Left lung (tissue), 10 donors: Measurements from ENCODE around the gene CMSS1. TPM values are rescaled to one million over a fixed set of nuclear protein-coding genes. Genes with fewer than 3 reads are reported as not detected.

Source experiments
- ATAC-seq: fragments of 200-7000 bp; cut with Tn5 transposase; one replicate; pipeline ENCODE4 v1.9.1; 2020; ENCODE audit warnings: moderate library complexity
- DNase-seq, 4 donors: peaks; one replicate each; pipeline ENCODE4 v3.0.0-alpha.2; 2013 to 2020
- H3K27ac ChIP-seq, 2 donors: fragments of 200-600 bp; sonication (generic) in 1 of 2; one replicate each; pipeline versions ENCODE4 v1.5.0 to v1.8.0; 2020 to 2021
- H3K27me3 ChIP-seq, 2 donors: fragments of 200-600 bp; sonication (generic) in 1 of 2; one replicate each; pipeline versions ENCODE4 v1.5.0 to v1.8.0; 2020 to 2021
- H3K36me3 ChIP-seq, 2 donors: fragments of 200-600 bp; sonication (generic) in 1 of 2; one replicate each; pipeline versions ENCODE4 v1.5.0 to v1.8.0; 2020 to 2021
- H3K4me1 ChIP-seq, 2 donors: fragments of 200-600 bp; one replicate each; pipeline ENCODE4 v1.8.0; 2021
- H3K4me3 ChIP-seq, 2 donors: fragments of 200-600 bp; sonication (generic) in 1 of 2; one replicate each; pipeline versions ENCODE4 v1.5.0 to v1.8.0; 2020 to 2021; ENCODE audit warnings: mild to moderate bottlenecking in 1 of 2
- H3K9me3 ChIP-seq, 2 donors: fragments of 200-600 bp; sonication (generic) in 1 of 2; one replicate each; pipeline versions ENCODE4 v1.5.0 to v1.8.0; 2020 to 2021
- intact Hi-C, 2 donors: fragments of 100-400 bp; cut with DNase I; formaldehyde crosslinking; loops; one replicate each; pipeline versions ENCODE4 v1.11.2 to v1.14.2; 2022
- polyA plus RNA-seq, 6 donors: library from polyadenylated mRNA; unstranded; fragments of 120-200 nt; gene quantifications; one replicate each; pipeline ENCODE4 v1.2.1, GENCODE V29; 2013; ENCODE audit not compliant: insufficient read length in 6 of 6
- total RNA-seq, 2 donors: library from RNA; stranded (reverse); fragmentation: NEBNext Ultra II Directional; extraction: Animal tissue kit (Norgen Biotek cat#: 25700); gene quantifications; one replicate each; pipeline ENCODE4 v1.2.1, GENCODE V29; 2021
- TF ChIP-seq, protein P1 (sequence below), 2 donors: fragments of 200-600 bp; sonication (generic) in 1 of 2; IDR thresholded peaks; one replicate each; pipeline versions ENCODE4 v1.5.0 to v1.8.0; 2021; ENCODE audit warnings: antibody characterized with exemption in 2 of 2
- donor health status: DM: no; HTN: yes; CAD: no.
- donor health status: DM: no; HTN: no; CAD: no.

The CMSS1 gene
- total and polyA plus RNA-seq, 8 donors: 13.4 to 51.0 (median 41.8) TPM

DNA sequence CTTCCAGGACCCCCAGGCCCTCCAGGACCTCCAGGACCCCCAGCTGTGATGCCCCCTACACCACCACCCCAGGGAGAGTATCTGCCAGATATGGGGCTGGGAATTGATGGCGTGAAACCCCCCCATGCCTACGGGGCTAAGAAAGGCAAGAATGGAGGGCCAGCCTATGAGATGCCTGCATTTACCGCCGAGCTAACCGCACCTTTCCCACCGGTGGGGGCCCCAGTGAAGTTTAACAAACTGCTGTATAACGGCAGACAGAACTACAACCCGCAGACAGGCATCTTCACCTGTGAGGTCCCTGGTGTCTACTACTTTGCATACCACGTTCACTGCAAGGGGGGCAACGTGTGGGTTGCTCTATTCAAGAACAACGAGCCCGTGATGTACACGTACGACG, 22.1 kb upstream of the CMSS1 start:
- intact Hi-C loops: no loop called here
- no peak for DNase-seq
- no peak overlapping the region for H3K27ac ChIP-seq
- H3K27me3 ChIP-seq: no peaks in the 10 kb centered on the region
- TF ChIP-seq, protein P1, sequence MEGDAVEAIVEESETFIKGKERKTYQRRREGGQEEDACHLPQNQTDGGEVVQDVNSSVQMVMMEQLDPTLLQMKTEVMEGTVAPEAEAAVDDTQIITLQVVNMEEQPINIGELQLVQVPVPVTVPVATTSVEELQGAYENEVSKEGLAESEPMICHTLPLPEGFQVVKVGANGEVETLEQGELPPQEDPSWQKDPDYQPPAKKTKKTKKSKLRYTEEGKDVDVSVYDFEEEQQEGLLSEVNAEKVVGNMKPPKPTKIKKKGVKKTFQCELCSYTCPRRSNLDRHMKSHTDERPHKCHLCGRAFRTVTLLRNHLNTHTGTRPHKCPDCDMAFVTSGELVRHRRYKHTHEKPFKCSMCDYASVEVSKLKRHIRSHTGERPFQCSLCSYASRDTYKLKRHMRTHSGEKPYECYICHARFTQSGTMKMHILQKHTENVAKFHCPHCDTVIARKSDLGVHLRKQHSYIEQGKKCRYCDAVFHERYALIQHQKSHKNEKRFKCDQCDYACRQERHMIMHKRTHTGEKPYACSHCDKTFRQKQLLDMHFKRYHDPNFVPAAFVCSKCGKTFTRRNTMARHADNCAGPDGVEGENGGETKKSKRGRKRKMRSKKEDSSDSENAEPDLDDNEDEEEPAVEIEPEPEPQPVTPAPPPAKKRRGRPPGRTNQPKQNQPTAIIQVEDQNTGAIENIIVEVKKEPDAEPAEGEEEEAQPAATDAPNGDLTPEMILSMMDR (IDR thresholded peaks at IDR 0.05): no peak
- H3K9me3 ChIP-seq: no peaks in the 10 kb centered on the region
- ATAC-seq: no peak
- H3K36me3 ChIP-seq: no peaks in the 10 kb centered on the region
- no peak overlapping the region for H3K4me3 ChIP-seq
- H3K4me1 ChIP-seq: no peaks in the 10 kb centered on the region

DNA sequence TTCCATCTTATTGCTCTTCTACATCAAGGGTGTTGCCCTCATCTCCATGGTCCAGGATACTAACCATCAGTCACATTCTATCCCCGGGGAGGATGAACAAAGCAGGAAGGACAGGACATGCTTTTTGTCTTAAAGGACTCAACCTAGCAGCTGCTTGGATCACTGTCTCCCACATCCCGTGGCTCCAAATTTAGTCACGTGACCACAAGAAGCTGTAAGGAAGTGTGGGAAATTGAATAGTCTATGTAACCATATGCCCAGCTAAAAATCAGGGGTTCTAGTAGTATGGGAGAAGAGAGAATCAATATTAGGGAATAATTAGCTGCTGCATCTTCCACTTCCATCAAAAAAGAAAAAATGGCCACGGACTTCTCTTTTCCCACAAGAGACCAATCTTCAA, 18.2 kb upstream of the CMSS1 start:
- TF ChIP-seq, protein P1 (IDR thresholded peaks at IDR 0.05): no peak
- Histone ChIP-seq H3K27ac (no peak overlapping the region), H3K27me3 (no peaks in the 10 kb centered on the region), H3K36me3 (no peaks in the 10 kb centered on the region), H3K9me3 (peaks cover 0 to 3% of the 10 kb centered on the region in 2 donors), H3K4me3 (no peak overlapping the region), H3K4me1 (no peaks in the 10 kb centered on the region)
- DNase-seq: no peak
- ATAC-seq: no peak
- intact Hi-C loops: no loop called here

DNA sequence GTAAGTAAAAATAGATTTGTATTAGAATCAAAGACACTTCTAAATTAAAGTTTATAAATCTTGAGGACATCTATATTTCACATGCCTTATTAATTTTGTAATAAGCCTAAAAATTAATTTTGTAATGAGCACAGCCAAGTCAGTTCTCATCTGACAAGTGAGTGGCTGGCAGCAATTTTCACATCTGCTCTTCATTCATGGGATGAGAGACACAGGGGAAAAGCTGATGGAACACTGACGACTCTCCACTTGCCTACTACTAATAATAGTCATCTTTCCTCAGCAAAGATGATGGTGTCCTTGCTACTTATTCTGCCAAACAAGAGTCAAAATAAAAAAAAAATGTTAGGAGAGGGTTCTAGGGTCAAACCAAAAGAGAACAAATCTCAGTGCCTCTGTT, 14.4 kb upstream of the CMSS1 start:
- ATAC-seq (no peak), DNase-seq (no peak)
- no peaks in the 10 kb centered on the region for H3K36me3 ChIP-seq
- H3K9me3 ChIP-seq: peaks cover 0 to 15% of the 10 kb centered on the region in 2 donors
- H3K4me1 ChIP-seq: no peaks in the 10 kb centered on the region
- H3K27me3 ChIP-seq: no peaks in the 10 kb centered on the region
- H3K27ac ChIP-seq: no peak overlapping the region
- intact Hi-C loops: no loop called here
- TF ChIP-seq, protein P1 (IDR thresholded peaks at IDR 0.05): no peak
- no peak overlapping the region for H3K4me3 ChIP-seq

DNA sequence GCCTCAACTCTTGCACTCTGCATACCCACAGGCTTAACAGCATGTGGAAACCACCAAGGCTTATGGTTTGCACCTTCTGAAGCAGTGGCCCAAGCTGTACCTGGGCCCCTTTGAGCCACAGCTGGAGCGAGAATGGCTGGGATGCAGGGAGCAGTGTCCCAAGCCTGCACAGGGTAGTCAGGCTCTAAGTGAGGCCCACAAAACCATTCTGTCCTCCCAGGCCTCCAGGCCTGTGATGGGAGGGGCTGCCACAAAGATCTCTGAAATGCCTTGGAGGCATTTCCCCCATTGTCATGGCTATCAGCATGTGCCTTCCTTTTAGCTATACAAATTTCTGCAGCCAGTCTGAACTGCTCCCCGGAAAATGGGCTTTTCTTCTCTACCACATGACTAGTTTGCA, 12.5 kb upstream of the CMSS1 start:
- TF ChIP-seq, protein P1 (IDR thresholded peaks at IDR 0.05): no peak
- H3K4me3 ChIP-seq: no peak overlapping the region
- intact Hi-C loops: no loop called here
- ATAC-seq (no peak), DNase-seq (no peak)
- no peaks in the 10 kb centered on the region for H3K27me3 ChIP-seq
- H3K36me3 ChIP-seq: no peaks in the 10 kb centered on the region
- H3K27ac ChIP-seq: no peak overlapping the region
- H3K4me1 ChIP-seq: no peaks in the 10 kb centered on the region
- H3K9me3 ChIP-seq: peaks cover 0 to 15% of the 10 kb centered on the region in 2 donors

DNA sequence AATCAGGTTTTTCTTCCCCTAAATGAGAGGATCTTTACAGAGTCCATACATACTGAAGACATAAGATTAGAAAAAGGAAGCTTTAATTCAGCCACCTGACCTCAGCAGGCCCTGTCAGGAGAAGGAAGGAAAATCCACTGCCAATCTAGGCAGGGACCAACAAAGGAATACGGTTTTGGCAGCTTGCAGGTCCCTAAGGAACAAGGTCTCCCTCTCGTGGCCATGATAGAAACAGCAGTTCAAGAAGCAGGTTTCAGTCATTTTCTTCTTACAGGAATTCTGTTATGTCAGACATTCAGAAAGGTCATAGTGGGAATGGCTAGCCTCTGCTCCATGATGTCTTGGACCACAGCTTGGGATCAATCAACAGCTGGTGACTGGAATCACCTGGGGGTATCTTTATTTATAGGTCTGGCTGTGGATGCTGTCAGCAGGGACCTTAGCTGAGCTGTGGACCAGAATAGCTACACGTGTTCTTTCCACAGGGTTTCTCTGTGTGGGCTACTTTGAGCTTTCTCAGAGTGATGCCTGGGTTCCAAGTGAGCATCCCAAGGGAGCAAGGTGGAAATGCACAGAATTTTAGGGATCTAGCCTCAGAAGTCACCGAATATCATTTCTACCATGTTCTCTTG, 9.4 kb upstream of the CMSS1 start:
- DNase-seq: peak in 2 of 4 donors; percentile 19 to 57
- TF ChIP-seq, protein P1 (IDR thresholded peaks at IDR 0.05): peak; percentile 72 to 86
- no peak overlapping the region for H3K27ac ChIP-seq
- H3K4me1 ChIP-seq: no peaks in the 10 kb centered on the region
- peaks cover 0 to 15% of the 10 kb centered on the region in 2 donors for H3K9me3 ChIP-seq
- ATAC-seq: peak; percentile 92
- H3K27me3 ChIP-seq: no peaks in the 10 kb centered on the region
- intact Hi-C loops: no loop called here
- H3K4me3 ChIP-seq: no peak overlapping the region
- H3K36me3 ChIP-seq: no peaks in the 10 kb centered on the region
